ENCODE results near the gene FBLN7.

The FBLN7 gene

GRCh38 chr2:112157472-112157871 lies 19.3 kb downstream of the FBLN7 start:
- DNase-seq (ENCODE audit: low read depth) = no peak

- DNase-seq (ENCODE audit: low read depth) = no peak
Observed at GRCh38 chr2:112159454-112159921, 21.3 kb downstream of the FBLN7 start.

GRCh38 chr2:112160283-112161250 lies 22.4 kb downstream of the FBLN7 start:
- DNase-seq (ENCODE audit: low read depth) = no peak

- no peak for DNase-seq (ENCODE audit: low read depth)
Observed at GRCh38 chr2:112161431-112162145, 23.4 kb downstream of the FBLN7 start.

GRCh38 chr2:112162341-112162740 lies 24.2 kb downstream of the FBLN7 start:
- no peak for DNase-seq (ENCODE audit: low read depth)

GRCh38 chr2:112162956-112163355 lies 24.8 kb downstream of the FBLN7 start:
- DNase-seq (ENCODE audit: low read depth) = no peak

- DNase-seq (ENCODE audit: low read depth) = no peak
Observed at GRCh38 chr2:112163541-112163981, 25.4 kb downstream of the FBLN7 start.

- no peak for DNase-seq (ENCODE audit: low read depth)
Observed at GRCh38 chr2:112164876-112165275, 26.7 kb downstream of the FBLN7 start.

GRCh38 chr2:112165296-112165695 lies 27.1 kb downstream of the FBLN7 start:
- no peak for DNase-seq (ENCODE audit: low read depth)

- no peak for DNase-seq (ENCODE audit: low read depth)
Observed at GRCh38 chr2:112166806-112167499, 28.8 kb downstream of the FBLN7 start.

- peak; percentile 64 for DNase-seq (ENCODE audit: low read depth)
Observed at GRCh38 chr2:112168422-112169124, 30.4 kb downstream of the FBLN7 start.

- DNase-seq (ENCODE audit: low read depth) = no peak
Observed at GRCh38 chr2:112170495-112170894, 32.3 kb downstream of the FBLN7 start.

GRCh38 chr2:112173646-112174319 lies 35.6 kb downstream of the FBLN7 start:
- DNase-seq (ENCODE audit: low read depth) = no peak

GRCh38 chr2:112174383-112174782 lies 36.2 kb downstream of the FBLN7 start:
- no peak for DNase-seq (ENCODE audit: low read depth)

GRCh38 chr2:112175333-112175732 lies 37.1 kb downstream of the FBLN7 start:
- no peak for DNase-seq (ENCODE audit: low read depth)

- no peak for DNase-seq (ENCODE audit: low read depth)
Observed at GRCh38 chr2:112175958-112176573, 37.9 kb downstream of the FBLN7 start.

GRCh38 chr2:112181571-112182290 lies 43.5 kb downstream of the FBLN7 start:
- no peak for DNase-seq (ENCODE audit: low read depth)

GRCh38 chr2:112182581-112183034 lies 44.4 kb downstream of the FBLN7 start:
- DNase-seq (ENCODE audit: low read depth) = no peak

GRCh38 chr2:112183327-112184025 lies 45.3 kb downstream of the FBLN7 start:
- DNase-seq (ENCODE audit: low read depth) = no peak

Data from GM04504 (cell line).